Gastrocnemius medialis (tissue), 4 donors: ENCODE results near the gene PARP1. TPM values are rescaled to one million over a fixed set of nuclear protein-coding genes. Genes with fewer than 3 reads are reported as not detected.

Source experiments
- ATAC-seq, 2 donors: fragments of 150-250 bp; one replicate each; pipeline ENCODE4 v1.9.1; 2016
- DNase-seq, 2 donors: peaks; one replicate each; pipeline ENCODE4 v3.0.0-alpha.2; 2019
- H3K27ac ChIP-seq, 4 donors: fragments of 200-600 bp; sonication (generic); 1 replicate in 1 of 4; 2 replicates in 3 of 4; pipeline ENCODE4 v1.5.1; 2016 to 2018; ENCODE audit warnings: mild to moderate bottlenecking in 2 of 4, moderate library complexity in 1 of 4
- H3K27me3 ChIP-seq, 3 donors: fragments of 200-600 bp; sonication (generic) in 2 of 3; 1 replicate in 1 of 3; 2 replicates in 2 of 3; pipeline versions ENCODE4 v1.5.1 to v1.6.0; 2016 to 2019; ENCODE audit warnings: mild to moderate bottlenecking in 1 of 3, moderate library complexity in 1 of 3
- H3K36me3 ChIP-seq, 2 donors: fragments of 200-600 bp; sonication (generic) in 1 of 2; one replicate each; pipeline ENCODE4 v1.5.1; 2017 to 2018
- H3K4me1 ChIP-seq, 2 donors: fragments of 200-600 bp; sonication (generic) in 1 of 2; one replicate each; pipeline ENCODE4 v1.5.1; 2016 to 2017; ENCODE audit warnings: mild to moderate bottlenecking in 2 of 2
- H3K4me3 ChIP-seq, 4 donors: fragments of 200-600 bp; sonication (generic) in 3 of 4; 1 replicate in 1 of 4; 2 replicates in 3 of 4; pipeline ENCODE4 v1.5.1; 2016 to 2019; ENCODE audit warnings: mild to moderate bottlenecking in 2 of 4
- H3K9me3 ChIP-seq, 3 donors: fragments of 200-600 bp; sonication (generic) in 2 of 3; 1 replicate in 1 of 3; 2 replicates in 2 of 3; pipeline ENCODE4 v1.5.1; 2016 to 2019
- POLR2A ChIP-seq, 2 donors: fragments of 450-650 bp; IDR thresholded peaks; one replicate each; pipeline ENCODE4 v1.6.1; 2017; ENCODE audit warnings: antibody characterized with exemption in 2 of 2, mild to moderate bottlenecking in 2 of 2, moderate library complexity in 2 of 2
- in situ Hi-C, 4 donors: fragments of 200-750 bp; cut with MboI; loops; one replicate each; pipeline versions ENCODE4 v1.15.0 to v1.8.0; 2017; ENCODE audit warnings: low sequenced_read_pairs in 4 of 4
- intact Hi-C: fragments of 100-400 bp; cut with DNase I; formaldehyde crosslinking; loops from one replicate; pipeline ENCODE4 v1.15.1; 2023; ENCODE audit warnings: low total_unique reads
- total RNA-seq, 4 donors: library from RNA; depleted of rRNA; stranded (reverse); fragments of >200 nt; gene quantifications; one replicate each; pipeline versions ENCODE4 v1.1.0 to v1.2.3, GENCODE V29; 2016
- TF ChIP-seq, protein P1 (sequence below), 5 experiments: fragments of 450-650 bp in 3 of 5; fragments of 200-600 bp in 2 of 5; sonication (generic) in 2 of 5; IDR thresholded peaks in 4 of 5; conservative IDR thresholded peaks in 1 of 5; 1 replicate in 4 of 5; 2 replicates in 1 of 5; pipeline ENCODE4 v1.5.1; 2016 to 2019; ENCODE audit warnings: antibody characterized with exemption in 5 of 5, mild to moderate bottlenecking in 3 of 5, moderate library complexity in 3 of 5

PARP1 gene
- total RNA-seq, 4 donors from 2014 or later = 63.8 to 117 (median 99.7) TPM

DNA sequence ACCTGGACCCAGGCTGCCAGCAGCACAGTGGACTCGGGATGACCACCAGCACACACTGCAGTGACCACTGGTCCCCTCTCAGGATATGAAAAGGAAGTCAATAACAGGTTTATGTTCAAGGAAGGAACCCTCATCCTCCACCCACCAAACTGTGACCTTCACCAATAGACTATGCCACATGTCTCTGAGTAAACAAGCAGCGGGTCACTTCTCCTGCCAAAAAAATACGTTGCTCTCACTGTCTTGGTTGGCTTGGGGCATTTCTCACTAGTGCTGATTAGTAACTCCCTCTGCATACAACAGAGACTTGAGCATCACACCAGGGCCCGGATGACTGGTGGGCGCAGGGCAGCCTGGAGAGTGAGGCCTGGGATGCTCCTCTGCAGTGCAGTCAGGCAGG is 25.9 kb downstream of the PARP1 start:
- TF ChIP-seq POLR2A (IDR thresholded peaks at IDR 0.05) = no peak
- TF ChIP-seq, protein P1, sequence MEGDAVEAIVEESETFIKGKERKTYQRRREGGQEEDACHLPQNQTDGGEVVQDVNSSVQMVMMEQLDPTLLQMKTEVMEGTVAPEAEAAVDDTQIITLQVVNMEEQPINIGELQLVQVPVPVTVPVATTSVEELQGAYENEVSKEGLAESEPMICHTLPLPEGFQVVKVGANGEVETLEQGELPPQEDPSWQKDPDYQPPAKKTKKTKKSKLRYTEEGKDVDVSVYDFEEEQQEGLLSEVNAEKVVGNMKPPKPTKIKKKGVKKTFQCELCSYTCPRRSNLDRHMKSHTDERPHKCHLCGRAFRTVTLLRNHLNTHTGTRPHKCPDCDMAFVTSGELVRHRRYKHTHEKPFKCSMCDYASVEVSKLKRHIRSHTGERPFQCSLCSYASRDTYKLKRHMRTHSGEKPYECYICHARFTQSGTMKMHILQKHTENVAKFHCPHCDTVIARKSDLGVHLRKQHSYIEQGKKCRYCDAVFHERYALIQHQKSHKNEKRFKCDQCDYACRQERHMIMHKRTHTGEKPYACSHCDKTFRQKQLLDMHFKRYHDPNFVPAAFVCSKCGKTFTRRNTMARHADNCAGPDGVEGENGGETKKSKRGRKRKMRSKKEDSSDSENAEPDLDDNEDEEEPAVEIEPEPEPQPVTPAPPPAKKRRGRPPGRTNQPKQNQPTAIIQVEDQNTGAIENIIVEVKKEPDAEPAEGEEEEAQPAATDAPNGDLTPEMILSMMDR (IDR thresholded peaks at IDR 0.05 in 4 of 5, conservative IDR thresholded peaks at IDR 0.05 in 1 of 5) = no peak
- peaks cover 3 to 99% of the 10 kb centered on the region in 2 donors for H3K36me3 ChIP-seq
- H3K27ac ChIP-seq = no peak overlapping the region
- H3K9me3 ChIP-seq = no peaks in the 10 kb centered on the region
- in situ Hi-C loops (no loop called here), intact Hi-C loops (no loop called here)
- H3K27me3 ChIP-seq = no peaks in the 10 kb centered on the region
- H3K4me1 ChIP-seq = no peaks in the 10 kb centered on the region
- no peak overlapping the region for H3K4me3 ChIP-seq
- ATAC-seq (no peak), DNase-seq (no peak)

DNA sequence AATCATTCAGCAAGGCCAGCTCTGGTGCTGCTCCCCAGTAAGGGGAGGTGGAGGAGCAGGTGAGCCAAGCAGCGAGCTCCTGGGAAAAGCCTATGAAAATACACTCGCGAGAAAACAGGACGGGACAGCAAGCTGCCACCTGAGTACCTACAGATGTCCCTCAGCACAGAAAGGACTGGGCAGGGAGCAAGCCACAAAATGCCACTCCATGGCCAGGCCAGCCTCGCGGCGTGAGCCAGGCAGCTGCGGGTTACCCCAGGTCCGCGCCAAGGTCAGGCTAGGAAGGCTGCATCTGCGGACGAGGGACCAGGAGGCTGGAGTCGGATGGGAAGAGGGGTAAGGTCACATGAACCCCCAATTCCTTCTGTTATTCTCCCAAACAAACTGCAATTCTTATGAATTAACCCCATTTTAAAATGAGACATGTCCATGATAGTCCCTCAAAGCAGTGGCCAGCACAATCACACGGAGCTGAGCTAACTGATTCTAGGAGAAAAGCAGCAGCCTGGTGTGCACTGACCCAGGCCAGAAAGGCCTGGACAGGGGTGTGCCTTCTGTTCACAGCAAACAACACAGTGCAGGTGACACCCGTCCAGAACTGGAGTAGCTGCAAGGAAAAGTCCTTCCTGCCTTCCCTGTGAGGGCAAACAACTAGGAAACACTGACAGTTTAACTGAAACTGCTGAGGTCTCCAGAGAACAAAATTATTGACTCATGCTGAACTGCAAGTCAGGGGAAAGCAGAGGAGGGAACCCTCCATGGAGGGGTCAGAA is 26.5 kb downstream of the PARP1 start:
- H3K27ac ChIP-seq = no peak overlapping the region
- H3K9me3 ChIP-seq = no peaks in the 10 kb centered on the region
- intact Hi-C loops (no loop called here), in situ Hi-C loops (no loop called here)
- H3K4me3 ChIP-seq = no peak overlapping the region
- ATAC-seq (no peak), DNase-seq (no peak)
- TF ChIP-seq, protein P1 (IDR thresholded peaks at IDR 0.05 in 4 of 5, conservative IDR thresholded peaks at IDR 0.05 in 1 of 5) = no peak
- no peak for TF ChIP-seq POLR2A (IDR thresholded peaks at IDR 0.05)
- H3K27me3 ChIP-seq = no peaks in the 10 kb centered on the region
- peaks cover 3 to 99% of the 10 kb centered on the region in 2 donors for H3K36me3 ChIP-seq
- H3K4me1 ChIP-seq = no peaks in the 10 kb centered on the region

DNA sequence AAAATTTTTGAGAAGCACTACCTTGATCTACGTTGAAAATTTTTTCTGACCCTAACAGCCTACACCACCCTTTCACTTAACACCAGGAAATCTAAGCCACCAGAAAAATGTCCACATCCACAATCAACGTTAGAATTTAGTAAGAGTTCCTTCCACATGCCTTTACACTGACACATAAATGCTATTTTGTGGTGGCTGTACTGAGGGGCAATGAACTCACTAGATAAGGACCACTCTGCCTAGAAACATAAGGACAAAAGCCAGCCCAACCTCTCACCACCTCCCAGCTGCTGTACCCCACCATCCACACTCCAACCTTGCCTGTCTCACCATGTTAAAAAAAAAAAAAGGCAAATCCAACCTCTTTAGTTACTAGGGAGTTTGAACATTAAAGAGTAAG is 29.8 kb downstream of the PARP1 start:
- intact Hi-C loops = no loop called here
- Histone ChIP-seq H3K4me1 (peaks cover 5 to 6% of the 10 kb centered on the region in 2 donors), H3K4me3 (no peak overlapping the region), H3K9me3 (no peaks in the 10 kb centered on the region), H3K36me3 (peaks cover 3 to 95% of the 10 kb centered on the region in 2 donors), H3K27me3 (no peaks in the 10 kb centered on the region), H3K27ac (no peak overlapping the region)
- no peak for TF ChIP-seq POLR2A (IDR thresholded peaks at IDR 0.05)
- TF ChIP-seq, protein P1 (IDR thresholded peaks at IDR 0.05 in 4 of 5, conservative IDR thresholded peaks at IDR 0.05 in 1 of 5) = no peak
- ATAC-seq (no peak), DNase-seq (no peak)
- in situ Hi-C loops = no loop called here

DNA sequence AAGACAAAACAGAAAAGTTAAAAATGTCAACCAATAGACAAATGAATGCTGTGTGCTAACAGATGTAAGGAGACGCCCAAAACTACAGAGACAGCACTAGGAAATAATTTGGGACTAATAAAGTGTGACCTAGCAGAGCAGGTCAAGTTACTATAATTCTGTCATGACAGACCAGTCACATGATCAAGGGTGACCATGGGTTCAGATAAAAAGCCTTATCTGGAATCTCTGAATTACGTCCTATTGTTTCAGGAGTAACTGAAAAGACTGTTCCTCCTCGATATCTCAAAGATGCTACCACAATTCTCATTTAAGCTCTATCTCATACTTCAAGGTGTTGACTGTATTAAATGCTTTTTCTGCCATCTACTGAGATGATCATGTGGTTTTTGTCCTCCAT is 31.6 kb downstream of the PARP1 start:
- DNase-seq = no peak

More for the DNA sequence above, 31.6 kb downstream of the PARP1 start:
- Histone ChIP-seq H3K9me3 (no peaks in the 10 kb centered on the region), H3K27me3 (no peaks in the 10 kb centered on the region), H3K4me1 (peaks cover 11 to 16% of the 10 kb centered on the region in 2 donors), H3K27ac (no peak overlapping the region), H3K36me3 (peaks cover 3 to 77% of the 10 kb centered on the region in 2 donors), H3K4me3 (no peak overlapping the region)
- intact Hi-C loops = no loop called here
- ATAC-seq = no peak
- TF ChIP-seq, protein P1 (IDR thresholded peaks at IDR 0.05 in 4 of 5, conservative IDR thresholded peaks at IDR 0.05 in 1 of 5) = no peak
- TF ChIP-seq POLR2A (IDR thresholded peaks at IDR 0.05) = no peak
- in situ Hi-C loops = no loop called here
